Stomach (tissue), 4 donors: ENCODE measurements around the gene CENPU.

Experiments used
- EP300 ChIP-seq: sonication (generic); formaldehyde crosslinking; IDR thresholded peaks from one replicate; pipeline ENCODE4 v1.6.1; 2017; ENCODE audit warnings: antibody characterized with exemption
- POLR2A ChIP-seq, 4 donors: fragments of 450-650 bp; IDR thresholded peaks; one replicate each; pipeline ENCODE4 v1.6.1; 2016; ENCODE audit warnings: antibody characterized with exemption in 4 of 4, control low read depth in 2 of 4, mild to moderate bottlenecking in 1 of 4, moderate library complexity in 1 of 4
- POLR2AphosphoS5 ChIP-seq, 3 donors: sonication (generic); formaldehyde crosslinking; IDR thresholded peaks; one replicate each; pipeline ENCODE4 v1.6.1; 2016; ENCODE audit warnings: antibody characterized with exemption in 3 of 3
- TF ChIP-seq, protein P1 (sequence below), 7 experiments: fragments of 450-650 bp in 4 of 7; fragments of 200-600 bp in 3 of 7; sonication (generic) in 3 of 7; IDR thresholded peaks; one replicate each; pipeline ENCODE4 v1.5.1; 2016 to 2019; ENCODE audit warnings: antibody characterized with exemption in 7 of 7, control low read depth in 2 of 7, mild to moderate bottlenecking in 1 of 7

DNA sequence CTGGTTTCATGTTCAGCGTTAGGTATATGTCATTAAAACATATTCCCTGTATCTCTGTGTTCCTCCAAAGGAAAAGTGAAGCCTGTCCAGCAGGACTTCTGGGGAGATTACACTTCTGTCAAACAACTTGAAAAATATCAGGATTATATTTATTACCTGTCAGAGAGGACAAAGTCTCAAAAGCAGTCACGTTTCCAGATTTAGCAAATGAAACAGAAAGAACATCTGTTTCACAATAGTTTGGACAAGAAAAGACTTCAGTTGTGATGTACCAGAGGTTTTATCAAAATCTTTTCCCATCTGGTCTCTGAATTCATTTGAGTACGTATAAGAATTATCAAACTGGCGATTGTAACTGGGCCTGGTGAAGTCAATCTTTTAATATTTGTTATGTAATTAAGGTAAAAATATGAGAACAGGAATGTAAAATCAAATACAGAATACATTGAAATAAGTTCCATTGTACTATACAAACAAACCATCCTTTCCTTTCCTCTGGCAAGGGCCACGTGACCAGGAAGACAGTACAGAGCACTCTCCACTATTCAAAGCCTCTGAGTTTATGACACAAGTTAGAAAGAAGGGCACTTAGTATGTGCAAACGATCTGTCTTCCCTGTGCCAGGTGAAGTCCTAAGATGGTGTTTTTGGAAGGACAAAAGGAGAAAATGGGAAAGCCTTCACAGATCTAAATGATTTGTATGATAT is 87.8 kb downstream of the CENPU start:
- no peak for TF ChIP-seq EP300
- TF ChIP-seq, protein P1, sequence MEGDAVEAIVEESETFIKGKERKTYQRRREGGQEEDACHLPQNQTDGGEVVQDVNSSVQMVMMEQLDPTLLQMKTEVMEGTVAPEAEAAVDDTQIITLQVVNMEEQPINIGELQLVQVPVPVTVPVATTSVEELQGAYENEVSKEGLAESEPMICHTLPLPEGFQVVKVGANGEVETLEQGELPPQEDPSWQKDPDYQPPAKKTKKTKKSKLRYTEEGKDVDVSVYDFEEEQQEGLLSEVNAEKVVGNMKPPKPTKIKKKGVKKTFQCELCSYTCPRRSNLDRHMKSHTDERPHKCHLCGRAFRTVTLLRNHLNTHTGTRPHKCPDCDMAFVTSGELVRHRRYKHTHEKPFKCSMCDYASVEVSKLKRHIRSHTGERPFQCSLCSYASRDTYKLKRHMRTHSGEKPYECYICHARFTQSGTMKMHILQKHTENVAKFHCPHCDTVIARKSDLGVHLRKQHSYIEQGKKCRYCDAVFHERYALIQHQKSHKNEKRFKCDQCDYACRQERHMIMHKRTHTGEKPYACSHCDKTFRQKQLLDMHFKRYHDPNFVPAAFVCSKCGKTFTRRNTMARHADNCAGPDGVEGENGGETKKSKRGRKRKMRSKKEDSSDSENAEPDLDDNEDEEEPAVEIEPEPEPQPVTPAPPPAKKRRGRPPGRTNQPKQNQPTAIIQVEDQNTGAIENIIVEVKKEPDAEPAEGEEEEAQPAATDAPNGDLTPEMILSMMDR (IDR thresholded peaks at IDR 0.05) = no peak
- no peak for TF ChIP-seq POLR2AphosphoS5 (IDR thresholded peaks at IDR 0.05)
- no peak for TF ChIP-seq POLR2A (IDR thresholded peaks at IDR 0.05)
